SKM-1 (cell line): Measurements from ENCODE around the gene RASAL3.

Experiments
- DNase-seq: peaks from one replicate; lab custom pipeline; 2025; ENCODE audit not compliant: unreplicated experiment; lab: John Stamatoyannopoulos, UW

The RASAL3 gene

DNA sequence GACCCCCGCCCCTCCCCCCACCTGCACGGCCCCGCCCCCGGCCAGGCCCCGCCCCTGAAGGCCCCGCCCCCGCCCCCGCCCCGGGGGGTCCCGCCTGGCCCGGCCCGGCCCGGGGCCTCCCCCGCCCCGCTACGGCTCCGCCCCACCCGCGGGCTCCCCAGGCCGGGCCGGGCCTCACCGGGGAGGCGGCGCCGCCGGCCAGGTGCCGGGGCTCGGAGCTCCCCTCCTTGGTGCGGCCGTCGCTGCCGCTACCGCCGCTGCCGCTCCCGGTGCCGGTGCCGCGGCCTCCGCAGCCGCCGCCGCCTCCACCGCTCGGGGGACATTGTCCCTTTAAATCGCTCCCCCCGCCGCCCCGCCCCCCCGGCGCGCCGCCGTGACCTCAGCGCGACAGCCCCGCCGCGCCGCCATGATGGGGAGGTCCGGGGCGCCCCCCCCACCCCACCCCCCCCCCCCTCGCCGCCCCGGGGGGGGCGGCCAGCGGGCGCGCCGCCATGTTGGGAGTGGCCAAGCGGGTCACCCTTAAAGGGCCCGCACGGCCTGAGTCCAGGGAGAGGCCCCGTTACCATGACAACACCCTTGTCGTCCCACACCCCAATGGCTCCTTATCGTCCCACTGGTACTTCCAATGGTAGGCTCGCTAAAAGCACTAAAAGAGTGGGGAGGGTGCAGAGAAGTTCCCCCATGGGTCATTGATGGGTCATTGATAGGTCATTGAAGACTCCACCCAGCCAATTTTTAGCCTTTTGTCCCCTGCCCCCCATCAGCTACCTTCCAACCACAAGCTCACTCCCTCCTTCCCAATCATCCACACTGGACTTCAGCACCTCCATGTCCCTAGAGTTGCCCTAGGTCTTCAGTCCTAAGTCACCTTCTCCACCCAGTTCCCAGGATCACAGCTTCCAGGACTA, 14.5 kb downstream of the RASAL3 start, which contains the start of gene WIZ:
TSS of gene WIZ (minus strand) at position 337 of the 908 bp plus-strand sequence. CDS start 1,649 bp downstream, outside the sequence.
- DNase-seq: no peak

DNA sequence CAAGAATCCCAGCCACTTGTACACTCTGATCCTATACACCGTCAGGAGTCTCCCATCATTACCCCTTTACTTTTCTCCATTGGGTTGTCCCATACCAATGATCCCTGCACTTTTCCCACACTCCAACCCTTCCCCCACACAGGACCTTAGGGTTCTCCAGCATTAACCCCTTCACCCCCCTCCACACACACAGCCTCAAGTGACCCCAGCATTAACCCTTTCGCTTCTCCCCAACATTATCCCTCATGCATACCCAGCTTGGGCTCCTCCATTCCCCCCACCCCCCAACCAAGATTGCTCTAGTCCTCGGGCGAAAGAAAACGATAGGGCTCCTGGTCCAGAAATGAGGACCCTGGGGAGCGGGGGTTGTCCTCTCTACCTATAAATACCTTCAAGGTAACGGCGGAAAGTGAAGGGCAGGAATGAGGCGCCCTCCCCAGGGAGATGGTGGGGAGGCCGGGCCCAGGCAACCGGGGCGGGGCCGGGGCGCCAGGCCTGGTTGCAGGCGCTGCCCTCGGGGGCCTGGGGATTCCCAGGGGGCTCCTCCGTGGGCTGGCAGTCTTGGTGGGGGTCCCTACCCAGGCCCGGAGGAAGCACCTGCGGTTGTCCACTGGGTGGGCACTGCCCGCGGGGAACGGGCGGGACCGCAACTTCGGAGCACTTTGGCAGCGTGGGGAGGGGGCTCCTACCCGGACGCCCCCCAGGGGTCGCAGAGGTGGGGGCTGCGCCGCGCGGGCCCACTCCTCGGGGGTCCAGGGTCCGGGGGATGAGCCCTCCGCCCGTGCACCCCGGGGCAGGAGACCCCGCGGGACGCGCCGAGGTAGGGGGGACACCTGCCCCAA, 15.3 kb downstream of the RASAL3 start:
- no peak for DNase-seq

DNA sequence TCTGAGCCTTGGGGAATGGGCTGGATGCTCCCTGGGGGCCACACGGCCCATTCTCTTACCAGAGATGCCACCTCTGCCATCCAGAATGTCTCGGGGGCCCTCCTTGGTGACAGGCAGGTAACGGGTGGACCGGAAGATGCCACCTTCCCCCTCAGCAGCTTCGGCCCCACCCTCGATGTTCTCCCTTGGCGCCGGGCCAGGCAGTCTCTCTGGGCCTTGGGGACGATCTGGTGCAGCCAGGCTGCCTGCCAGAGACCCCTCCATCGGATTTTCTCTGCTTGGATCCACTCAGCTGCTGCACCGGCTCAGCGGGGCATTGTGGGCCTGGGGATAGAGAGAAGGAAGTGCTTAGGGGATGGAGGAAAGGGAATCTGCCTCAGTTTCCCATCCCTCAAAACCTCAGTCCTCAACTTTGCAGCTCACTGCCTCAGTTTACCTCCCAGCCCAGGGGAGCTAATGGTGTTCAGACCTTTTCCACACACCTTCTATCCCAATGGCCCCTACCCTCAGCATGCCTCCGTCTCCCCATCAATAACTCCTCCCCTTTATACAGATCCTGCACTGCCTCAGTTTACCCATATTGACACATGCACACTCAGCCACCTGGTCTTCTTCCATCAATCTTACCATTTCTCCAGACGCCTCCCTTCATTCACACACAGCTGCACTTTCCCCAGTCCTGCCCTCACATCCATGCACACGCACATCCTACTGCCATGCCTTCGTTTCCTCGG, 16.1 kb downstream of the RASAL3 start:
- no peak for DNase-seq

DNA sequence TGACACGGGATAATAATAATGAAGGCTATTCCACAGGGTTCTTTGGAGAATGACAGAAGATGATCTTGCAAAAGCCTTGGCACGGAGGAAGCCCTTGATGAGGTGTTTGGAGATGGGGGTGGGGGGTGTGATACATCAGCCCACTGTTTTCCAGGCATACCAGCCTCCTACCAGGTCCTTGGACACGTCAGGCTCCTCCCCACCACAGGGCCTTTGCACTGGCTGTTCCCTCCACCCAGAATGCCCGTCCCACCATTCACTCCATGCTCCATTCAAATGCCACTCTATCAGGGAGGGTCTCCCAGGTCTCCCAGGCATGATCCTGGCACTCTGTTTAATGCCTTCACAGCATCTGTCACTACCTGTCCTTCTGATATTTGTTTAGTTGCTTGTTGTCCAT, 17.3 kb downstream of the RASAL3 start:
- no peak for DNase-seq

DNA sequence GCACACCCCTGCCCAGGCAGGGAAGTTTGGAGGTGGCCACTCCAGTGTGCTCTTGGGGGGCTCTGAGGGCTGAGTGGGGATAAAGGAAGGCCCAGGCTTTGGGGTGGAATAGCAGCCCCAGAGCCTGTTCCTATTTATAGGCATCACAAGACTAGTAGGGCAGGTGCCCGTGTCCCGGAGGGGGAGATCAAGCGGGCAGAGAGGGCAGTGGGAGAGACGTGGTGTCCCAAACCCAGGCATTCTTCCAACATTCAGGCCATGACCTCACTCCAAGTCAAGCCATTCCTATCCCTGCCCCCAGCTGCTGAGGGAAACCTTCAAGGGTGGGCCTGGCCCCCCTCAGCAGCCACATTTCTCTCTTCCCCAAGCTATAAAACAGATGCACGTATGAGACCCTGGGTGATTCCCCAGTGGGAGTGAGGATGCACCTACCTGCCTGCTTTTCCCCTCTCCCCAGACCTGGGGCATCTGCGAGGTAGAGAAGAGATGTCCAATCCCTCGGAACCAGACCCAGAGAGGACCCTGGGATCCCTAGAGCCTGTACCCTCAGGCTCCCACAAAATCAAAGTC, 18.5 kb downstream of the RASAL3 start:
- no peak for DNase-seq

DNA sequence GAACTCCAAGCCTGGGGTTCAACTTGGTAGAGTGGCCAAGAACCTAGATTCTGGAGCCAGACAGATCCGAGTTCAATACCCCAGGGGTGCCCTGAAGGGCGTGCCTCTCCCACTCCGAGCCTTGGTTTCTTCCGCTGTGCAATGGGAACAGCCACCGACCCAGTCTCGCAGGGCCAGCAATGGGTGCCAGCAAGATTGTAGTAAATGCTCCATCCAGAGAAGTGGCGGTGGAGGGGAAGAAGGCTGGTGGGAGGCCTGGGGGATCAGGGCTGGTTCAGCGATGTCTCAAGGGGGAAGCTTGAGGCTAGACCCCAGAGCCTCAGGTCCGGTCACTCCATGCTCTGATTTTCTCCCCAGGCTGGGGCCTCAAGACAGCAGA, 19.1 kb downstream of the RASAL3 start:
- no peak for DNase-seq

DNA sequence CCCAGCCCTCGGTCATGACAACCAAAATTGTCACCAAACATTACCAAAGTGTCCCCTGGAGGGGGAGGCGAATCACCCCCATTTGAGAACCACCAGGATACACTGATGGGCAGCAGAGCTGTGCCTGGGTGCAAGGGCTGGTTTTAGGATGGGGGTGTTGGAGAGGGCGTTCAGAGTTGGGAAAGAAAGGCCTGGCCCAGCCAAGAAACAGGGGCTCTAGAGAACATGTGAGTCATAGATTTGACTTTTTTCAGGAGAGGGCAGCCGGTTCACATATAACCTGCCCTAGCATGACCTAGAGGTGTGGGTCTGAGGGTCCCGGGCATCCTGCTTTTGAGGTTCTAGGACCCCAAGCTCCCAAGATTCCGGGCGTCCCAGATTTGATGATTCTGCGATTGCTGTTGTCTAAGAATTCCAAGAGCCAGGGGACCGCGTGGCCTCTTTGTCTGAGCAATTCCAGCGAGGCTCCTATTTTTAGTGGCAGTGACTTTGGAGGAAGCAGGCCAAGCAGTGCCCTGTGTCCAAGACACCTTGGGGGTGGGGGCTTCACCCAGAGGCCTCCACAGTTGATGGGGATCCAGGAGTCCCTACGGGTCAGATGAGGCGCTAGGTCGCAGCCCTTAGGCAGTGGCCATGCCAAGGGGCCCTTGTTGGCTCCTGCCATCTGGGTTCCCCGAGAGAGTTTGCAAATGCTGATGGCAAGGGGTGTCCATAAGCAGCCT, 19.7 kb downstream of the RASAL3 start:
- no peak for DNase-seq

DNA sequence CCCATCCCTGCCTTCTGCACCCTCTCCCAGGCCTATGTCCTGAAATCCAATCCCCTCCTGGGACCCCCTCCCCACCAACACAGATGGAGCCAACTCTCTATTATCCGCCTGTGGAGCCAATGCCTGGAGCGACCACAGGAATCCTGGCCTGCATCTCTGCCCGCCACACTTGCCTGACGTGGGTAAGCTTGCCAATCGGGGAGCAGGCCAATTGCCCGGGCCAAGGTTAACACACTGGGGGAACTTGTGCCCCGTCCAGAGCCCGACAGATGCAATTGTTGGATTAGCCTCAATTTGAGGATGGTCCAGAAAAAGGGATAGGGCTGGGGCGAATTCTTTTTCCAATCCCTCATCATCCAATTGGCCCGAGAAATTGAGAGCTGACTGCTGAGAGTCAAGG, 20.5 kb downstream of the RASAL3 start:
- no peak for DNase-seq

DNA sequence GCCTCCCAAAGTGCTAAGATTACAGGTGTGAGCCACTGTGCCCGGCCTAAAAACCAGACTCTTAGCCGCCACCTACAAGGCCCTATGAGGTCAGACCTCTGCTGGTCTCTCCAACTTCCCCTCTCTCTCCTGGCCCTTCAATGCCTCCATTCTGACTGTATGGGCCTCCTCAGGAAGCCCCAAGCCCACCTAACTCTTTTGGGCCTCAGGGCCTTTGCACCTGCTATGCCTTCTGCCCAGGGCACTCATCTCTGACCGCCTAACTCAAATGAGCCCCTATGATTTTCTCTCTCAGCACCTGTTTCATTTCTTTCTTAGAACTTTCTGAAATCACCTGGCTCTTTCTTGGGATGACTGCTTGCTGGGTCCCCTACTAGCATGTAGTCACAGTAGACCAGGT, 21.0 kb downstream of the RASAL3 start:
- no peak for DNase-seq

DNA sequence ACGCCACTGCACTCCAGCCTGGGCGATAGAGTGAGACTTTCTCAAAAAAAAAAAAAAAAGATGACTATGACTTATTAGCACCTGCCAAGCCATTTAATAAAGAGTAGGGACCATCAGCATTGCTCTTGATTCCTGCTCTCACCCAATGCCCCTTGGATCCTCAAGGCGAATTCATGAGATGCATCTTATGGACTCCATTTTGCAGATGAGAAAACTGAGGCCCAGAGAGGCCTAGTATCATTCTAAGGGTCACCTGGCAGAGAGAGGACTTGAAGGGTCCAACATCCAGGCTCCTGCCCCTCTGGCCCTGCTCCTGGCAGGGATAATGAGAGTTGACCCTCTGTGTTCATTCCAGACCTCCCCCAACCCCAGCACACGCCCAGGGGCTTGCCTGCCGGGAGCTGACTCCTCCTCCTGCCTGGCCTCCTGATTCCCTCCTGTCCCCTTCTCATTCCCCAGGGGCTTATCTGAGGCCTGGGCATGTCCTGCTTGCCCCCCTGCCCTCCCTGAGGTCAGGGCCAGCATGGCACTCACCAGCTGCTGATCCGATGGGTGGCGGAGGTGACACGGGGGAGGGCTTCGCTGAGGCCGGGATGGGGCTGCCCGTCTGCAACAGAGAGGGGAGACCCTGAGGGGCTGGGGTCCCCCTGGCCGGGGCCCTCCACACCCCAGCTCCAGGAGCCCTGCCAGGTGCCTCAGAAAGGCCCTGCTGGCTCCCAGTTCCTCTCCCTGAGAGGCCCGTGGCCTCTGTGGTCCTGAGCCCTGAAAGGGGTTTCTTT, 22.0 kb downstream of the RASAL3 start:
- no peak for DNase-seq

DNA sequence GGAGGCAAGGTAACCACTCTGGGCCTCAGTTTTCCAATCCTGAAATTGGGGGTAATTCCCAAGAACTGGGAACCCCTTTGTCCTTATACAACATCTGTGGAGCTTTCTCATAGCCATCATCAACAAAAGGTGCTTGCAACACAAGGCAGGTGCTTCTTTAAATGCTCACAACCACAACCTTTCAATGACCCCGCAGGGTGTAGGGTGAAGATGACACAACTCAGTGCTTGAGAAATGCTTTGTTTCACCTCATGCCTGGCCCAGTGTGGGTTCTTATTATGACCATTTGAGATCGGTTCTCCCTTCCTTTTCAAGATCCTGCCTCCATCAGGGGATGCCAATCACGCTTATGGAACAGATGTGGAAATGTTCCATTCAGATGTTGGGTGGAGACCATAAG, 23.0 kb downstream of the RASAL3 start:
- peak; percentile 48 for DNase-seq

DNA sequence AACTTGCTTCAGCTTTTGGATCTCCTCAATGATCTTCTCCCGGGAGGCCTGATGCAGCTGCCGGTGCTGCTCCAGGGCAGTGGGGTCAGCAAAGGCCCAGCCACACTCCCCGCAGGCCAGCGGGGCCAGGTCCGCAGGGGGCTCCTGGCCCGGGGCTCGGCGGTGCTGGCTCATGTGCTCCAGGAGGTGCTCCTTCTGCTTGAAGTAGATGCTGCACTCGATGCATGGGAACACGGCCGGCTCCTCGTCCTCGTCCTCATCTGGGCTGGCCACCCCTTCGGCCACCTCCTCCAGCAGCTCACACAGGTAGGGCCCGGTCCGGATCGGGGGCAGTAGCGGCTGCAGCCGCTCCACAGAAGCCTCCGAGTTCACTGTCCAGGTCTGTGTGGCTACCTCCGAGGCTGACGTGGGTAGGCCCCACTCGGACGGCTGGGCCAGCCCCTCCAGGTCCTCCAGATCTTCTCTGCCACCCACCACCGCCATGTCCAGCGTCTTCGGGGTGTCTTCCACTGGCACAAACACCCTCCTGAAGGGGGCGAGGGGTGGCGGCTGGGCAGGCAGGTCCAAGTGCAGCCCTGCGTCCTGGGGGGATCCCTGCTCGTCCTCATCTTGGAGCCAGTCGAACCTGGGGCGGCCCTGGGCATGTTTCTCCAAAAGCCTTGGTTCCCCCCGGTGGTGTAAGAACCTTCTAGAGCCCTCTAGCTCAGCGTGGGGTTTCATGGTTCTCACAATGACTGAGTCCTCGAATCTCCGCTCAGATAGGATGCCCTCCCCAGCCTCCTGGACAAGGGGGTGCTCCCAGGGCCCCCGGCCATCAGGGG, 24.3 kb downstream of the RASAL3 start:
- DNase-seq: no peak

DNA sequence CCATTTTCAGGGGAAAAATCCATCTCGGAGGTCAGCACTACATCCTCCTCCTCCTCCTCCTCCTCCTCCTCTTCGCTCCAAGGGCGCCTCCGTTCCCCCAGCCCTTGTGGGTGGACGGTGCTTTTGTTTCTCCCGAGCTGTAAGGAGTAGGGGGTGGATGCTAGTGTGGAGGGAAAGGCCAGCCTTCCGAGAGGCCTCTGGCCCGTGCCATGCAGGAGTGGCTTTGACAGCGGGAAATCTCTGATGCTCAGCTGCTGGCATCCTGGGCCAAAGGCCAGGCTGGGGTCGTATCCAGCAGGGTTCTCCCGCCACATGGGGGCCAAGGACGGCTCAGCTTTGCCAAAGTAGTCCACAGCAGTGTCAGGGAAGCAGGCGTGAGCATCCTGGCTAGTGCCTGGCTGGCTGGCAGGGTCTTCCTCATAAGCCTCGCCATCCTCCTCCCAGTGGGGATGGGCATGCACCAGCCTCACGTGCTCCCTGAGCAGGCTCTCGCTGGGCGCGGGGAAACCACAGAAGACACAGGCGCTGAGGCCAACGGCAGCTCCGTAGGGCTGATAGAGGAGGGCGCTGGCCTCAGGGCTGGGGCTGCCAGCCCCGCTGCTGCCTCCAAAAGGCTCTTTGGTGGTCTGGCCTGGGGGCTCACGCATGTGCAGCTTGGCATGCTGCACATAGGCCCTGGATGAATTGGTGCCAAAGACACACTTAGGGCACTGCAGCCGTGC, 25.1 kb downstream of the RASAL3 start:
- no peak for DNase-seq

DNA sequence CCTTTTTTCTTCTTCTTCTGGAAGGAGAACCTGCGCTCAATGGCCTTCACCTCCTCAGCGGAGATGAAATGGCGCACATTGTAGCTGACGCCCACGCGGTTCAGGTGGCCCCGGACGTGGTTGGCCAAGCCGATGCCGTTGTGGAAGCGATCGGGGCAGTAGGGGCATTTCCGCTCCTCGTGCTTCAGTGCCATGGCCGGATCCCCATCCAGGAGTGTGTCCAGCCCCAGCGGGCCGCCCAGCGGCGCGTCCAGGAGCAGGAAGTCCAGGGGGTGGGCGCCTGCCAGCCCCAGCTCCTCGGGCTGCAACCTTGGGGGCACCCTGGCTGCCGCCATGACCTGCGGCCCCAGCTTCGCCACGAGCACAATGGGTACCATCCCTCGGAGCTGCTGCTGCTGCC, 25.8 kb downstream of the RASAL3 start:
- DNase-seq: no peak

DNA sequence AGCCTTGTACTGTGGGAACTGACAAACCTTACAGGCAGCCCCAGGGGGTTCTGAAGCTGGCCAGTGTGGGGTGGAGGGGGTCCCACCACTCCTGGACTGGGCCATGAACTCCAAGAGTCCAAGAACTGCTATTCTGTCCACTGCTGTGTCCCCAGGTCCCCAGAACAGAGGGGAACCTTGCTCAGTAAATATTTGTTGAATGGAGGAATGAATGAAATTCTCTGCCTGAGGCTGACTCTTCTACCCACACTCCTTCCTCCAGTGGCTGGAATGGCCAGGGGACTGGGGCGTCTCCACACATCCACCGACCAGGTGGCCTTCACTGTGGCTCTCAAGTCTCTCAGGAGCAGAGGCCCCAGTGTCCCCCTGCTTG, 26.2 kb downstream of the RASAL3 start:
- DNase-seq: no peak

DNA sequence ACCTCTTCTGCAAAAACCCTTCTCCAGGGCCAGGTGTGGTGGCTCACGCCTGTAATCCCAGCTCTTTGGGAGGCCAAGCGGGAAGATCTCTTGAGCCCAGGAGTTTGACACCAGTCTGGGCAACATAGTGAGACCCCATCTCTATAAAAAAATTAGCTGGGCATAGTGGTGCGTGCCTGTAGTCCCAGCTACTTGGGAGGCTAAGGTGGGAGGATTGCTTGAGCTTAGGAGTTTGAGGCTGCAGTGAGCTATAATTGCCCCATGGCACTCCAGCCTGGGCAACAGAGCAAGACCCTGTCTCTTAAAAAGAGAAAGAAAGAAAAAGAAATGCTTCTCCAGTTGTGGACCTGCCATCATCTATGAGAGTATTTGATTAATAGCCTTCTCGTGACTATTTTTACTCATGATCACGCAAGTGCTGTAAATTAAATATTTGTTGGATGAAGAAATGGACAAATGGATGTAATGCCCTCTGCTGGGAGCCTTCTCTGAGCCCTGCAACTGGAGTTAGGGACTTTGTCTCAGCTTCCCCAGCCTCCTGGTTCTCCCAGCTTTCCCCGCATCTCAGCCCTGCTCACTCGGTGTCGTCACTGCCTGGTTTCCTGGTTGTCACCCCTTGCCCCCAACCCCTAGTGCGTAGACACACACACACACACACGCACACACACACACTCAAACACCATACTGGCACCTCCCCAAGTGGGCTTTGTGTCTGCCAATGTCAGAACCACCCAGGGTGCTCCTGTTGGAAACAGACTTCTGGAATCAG, 26.8 kb downstream of the RASAL3 start:
- no peak for DNase-seq

DNA sequence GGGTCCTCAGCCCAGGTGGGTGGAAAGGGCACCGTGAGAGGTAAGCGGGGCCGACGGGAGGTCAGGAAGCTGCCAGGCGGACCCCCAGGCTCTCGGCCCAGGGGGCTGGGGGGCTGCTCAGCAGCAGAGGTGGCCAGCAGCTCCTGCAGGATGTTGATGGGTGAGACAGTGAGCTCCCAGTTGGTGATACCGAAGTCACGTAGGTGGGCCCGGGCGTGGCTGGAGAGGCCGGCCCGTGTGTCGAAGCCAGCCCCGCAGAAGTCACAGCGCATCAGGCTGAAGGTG, 27.6 kb downstream of the RASAL3 start:
- DNase-seq: no peak
